HG02973 (cell line): ENCODE measurements around the gene MAP7.
A peak's percentile ranks its signal among the peaks of the same experiment; 100 is the strongest.

Source experiments
- ATAC-seq: cut with Tn5 transposase; IDR thresholded peaks from one replicate; pipeline ENCODE4 v1.9.1; 2021; ENCODE audit warnings: moderate library complexity; ENCODE audit not compliant: unreplicated experiment

MAP7 gene

GRCh38 chr6:136566007-136566487 lies 15.8 kb upstream of the MAP7 start:
- no peak for ATAC-seq

GRCh38 chr6:136564180-136564579 lies 14.0 kb upstream of the MAP7 start:
- no peak for ATAC-seq

- no peak for ATAC-seq
These were observed 13.3 kb upstream of the MAP7 start for GRCh38 chr6:136563386-136564152.

- no peak for ATAC-seq
These were observed 12.0 kb upstream of the MAP7 start for GRCh38 chr6:136562211-136562610.

- no peak for ATAC-seq
These were observed 3.1 kb upstream of the MAP7 start for GRCh38 chr6:136553166-136553787.

- ATAC-seq = no peak
These were observed 1.8 kb upstream of the MAP7 start for GRCh38 chr6:136552054-136552453.

DNA sequence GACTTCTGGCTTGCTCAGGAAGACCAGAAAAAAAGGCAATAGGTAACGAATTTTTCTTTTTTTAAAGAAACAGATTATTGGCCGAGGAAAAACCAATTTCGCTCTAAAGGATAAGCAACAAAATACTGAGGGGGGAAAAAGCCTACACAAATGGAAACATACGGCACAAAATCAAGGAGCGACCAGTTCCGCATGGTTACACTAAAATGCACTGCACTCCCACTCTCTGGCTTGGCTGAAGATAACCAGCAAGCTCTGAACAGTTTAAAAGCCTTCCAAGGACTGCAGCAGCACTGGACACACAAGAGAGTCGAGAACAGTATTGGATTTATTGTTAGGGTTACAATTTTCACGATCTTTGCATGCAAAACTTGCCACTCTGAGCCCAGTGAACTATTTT lies 881 bp upstream of the MAP7 start:
- no peak for ATAC-seq

DNA sequence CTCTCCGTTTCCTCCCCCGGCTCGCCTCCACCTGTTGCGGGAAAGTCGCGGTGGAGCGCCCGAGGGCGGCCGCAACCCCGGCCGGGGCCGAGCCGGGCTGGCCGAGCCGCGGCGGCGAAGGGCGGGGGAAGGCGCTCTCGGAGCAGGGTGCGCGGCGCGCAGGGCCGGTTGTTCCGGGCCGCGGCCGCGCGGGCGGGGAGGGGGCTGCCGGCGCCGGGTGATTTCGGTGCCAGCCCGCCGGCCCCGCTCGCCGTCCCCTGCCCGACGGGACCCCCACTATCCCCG lies 235 bp downstream of the MAP7 start:
- peak; percentile 58 for ATAC-seq

- ATAC-seq = peak; percentile 7
These were observed 750 bp downstream of the MAP7 start for GRCh38 chr6:136549300-136550044.

- ATAC-seq = no peak
These were observed 1.5 kb downstream of the MAP7 start for GRCh38 chr6:136548582-136549299.

- no peak for ATAC-seq
These were observed 2.4 kb downstream of the MAP7 start for GRCh38 chr6:136547871-136548270.

- no peak for ATAC-seq
These were observed 2.9 kb downstream of the MAP7 start for GRCh38 chr6:136547336-136547735.

DNA sequence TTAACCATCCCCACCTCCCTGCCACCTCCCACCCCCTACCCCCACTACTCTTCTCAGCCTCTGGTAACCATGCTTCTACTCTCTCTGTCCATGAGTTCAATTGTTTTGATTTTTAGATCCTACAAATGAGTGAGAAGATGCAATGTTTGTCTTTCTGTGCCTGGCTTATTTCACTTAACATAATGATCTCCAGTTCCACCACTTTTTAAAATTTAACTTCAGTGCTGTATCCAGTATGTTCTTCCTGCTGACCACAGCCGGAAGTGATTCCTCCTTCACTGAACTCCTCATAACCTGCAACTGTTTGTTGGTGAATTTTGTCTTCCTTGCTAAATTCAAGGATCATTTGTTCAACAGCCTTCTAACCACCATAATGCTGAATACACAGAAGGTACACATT lies 3.9 kb downstream of the MAP7 start:
- no peak for ATAC-seq

DNA sequence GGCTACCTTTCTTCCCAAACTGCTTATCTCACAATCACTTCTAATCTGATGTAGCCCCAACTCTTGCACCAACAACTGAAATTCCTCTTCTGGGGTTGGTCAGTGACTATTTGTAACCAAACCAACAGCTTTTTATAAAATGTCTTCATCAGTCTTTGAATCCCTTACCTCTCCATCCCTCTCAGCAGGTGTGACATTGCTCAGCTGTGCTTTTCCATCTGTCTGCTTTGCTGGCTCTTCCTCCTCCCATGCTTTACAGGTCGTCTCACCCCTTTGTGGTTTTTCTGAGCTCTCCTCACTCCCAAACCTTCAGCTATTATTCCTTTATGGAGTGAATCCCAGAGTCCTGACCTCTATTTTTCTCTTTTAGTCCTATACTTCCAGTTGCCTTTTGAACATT lies 5.9 kb downstream of the MAP7 start:
- ATAC-seq = no peak

- ATAC-seq = no peak
These were observed 8.8 kb downstream of the MAP7 start for GRCh38 chr6:136541395-136541794.

DNA sequence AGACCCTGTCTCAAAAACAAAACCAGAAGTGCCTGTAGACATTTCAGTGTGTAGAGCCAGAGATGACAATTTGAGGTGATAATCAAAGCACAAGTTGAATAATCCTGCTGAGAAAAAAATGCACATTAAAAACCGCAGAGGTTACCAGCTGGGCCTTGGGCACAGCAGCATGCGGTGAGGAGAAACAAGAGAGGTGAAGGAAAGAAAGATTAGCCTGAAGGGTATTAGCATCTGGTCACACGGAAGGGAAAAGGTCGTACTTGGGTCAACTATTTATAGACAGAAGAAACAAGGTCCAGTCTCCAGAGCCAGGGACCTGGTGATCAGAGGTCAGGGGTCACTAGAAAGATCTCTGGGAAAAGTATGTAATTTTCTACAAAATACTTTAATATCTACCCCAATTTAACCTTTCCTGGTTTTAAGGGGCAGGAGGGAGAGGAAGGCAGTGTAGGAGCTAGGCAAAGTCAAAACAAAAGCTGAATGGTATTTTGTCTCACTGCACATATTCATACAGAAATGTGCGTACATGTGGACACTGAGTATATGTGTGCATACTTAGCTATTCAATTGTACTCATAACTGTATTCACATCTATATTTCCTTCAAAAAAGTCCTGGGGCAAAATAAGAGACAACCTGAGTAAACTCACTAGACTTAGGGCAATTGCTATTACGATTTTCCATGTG lies 10.1 kb downstream of the MAP7 start:
- ATAC-seq = no peak

DNA sequence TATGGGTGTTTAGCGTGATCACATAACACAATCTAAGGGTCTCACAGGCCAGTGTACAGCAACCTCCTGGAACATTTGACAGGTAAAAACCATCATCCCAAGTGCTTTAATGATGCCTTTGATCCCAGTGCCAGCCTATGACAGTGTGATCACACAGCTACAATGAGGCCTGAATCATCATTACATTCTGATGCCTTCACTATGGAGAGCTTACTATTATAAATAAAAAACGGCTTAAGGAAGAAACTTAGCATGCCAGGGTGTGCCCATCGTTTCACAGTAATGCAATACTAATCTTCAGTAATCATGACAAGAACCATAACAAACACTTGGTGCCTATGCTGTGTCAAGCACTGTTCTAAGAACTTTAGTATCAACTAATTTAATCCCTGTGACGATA lies 11.4 kb downstream of the MAP7 start:
- ATAC-seq = no peak

DNA sequence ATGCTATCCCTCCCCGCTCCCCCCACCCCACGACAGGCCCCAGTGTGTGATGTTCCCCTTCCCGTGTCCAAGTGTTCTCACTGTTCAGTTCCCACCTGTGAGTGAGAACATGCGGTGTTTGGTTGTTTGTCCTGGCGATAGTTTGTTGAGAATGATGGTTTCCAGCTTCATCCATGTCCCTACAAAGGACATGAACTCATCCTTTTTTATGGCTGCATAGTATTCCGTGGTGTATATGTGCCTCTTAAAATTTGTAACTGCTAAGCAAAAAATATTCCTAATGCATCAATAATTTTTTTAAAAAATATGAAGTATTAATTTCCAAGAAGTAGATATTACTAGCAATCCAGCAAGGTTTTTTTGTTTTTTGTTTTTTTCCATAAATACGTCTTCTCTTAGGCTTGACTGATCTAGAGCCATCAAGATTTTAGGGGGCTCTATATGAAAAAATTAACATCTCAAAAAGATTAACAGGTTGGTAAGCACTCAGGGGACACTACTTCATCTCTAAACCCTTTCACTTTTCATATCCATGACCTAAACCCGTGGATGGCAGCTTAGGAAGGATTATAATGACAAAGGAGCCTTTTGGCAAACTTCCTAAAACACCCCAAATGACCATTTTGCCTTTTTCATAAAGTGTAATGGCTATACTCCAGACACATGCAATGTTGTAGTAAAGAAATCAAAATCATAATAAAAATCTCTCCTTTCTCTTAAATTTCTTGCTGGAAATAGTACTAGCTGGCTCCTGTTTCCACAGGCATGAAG lies 14.2 kb downstream of the MAP7 start:
- no peak for ATAC-seq

- no peak for ATAC-seq
These were observed 15.0 kb downstream of the MAP7 start for GRCh38 chr6:136535017-136535765.
